ENCODE results near the gene ZDHHC7.

ZDHHC7 gene

GRCh38 chr16:84965428-84966415, 45.6 kb downstream of the ZDHHC7 start:
- Histone ChIP-seq H3K4me2 (ENCODE audit: low read length) (no peak overlapping the region), H3K27ac (ENCODE audit: low read depth, low read length) (no peak overlapping the region), H3K4me3 (ENCODE audit: low read length) (no peak overlapping the region), H3K27me3 (ENCODE audit: control insufficient read depth, low read length) (no peaks in the 10 kb centered on the region), H3K9me3 (ENCODE audit: control insufficient read depth, insufficient read depth, low read length) (peaks cover 6% of the 10 kb centered on the region; the same call in 1 of the 2 replicates), H4K20me1 (ENCODE audit: control insufficient read depth, insufficient read depth, low read depth, low read length) (no peaks in the 10 kb centered on the region), H3F3A (ENCODE audit: control insufficient read depth, insufficient read depth) (no peaks in the 10 kb centered on the region), H3K79me2 (ENCODE audit: control insufficient read depth, low read length) (no peaks in the 10 kb centered on the region), H3K36me3 (ENCODE audit: control insufficient read depth, low read length) (no peaks in the 10 kb centered on the region), H3K4me1 (ENCODE audit: control insufficient read depth, low read length) (no peaks in the 10 kb centered on the region), H3K9me2 (replicated peaks; ENCODE audit: control insufficient read depth, low read length) (no peaks in the 10 kb centered on the region)
- TF ChIP-seq EZH2phosphoT487 (IDR thresholded peaks at IDR 0.05; ENCODE audit: borderline replicate concordance, low read length) (no peak), CTCF (IDR thresholded peaks at IDR 0.05; ENCODE audit: low read depth, low read length, poor library complexity, severe bottlenecking) (no peak)

DNA sequence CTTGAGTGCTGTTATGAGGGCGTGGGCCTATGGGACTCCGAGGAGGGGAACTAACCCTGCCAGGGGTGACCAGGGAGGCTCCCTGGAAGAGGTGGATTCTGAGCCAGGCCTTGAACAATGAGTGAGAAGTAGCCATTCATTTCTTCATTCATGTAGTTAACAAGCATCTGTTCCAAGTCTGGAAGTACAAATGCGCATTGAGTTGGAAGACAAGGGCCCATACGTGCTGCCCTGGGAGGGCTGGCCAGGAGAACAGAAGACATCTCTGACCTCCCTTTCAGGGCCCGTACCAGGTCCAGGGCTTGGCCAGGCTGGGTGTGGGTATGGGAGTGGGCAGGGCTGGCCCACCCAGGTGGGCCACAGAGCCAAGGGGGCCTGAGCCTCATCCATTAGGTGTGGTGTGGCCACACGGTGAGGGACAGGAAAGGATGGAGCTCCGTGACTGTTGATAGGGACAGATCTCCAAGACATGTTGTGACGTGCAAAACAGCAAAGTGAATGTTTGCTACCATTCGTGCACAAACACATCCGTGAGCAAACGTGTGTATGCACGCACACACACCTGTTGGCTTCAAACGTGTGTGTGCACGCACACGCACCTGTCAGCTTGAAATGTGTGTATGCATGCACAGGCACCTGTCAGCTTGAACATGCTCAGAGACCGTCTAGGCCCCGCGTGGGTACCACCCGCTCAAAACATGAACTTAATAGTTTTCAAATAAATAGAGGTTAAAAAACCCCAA, 46.8 kb downstream of the ZDHHC7 start:
- H3F3A ChIP-seq (ENCODE audit: control insufficient read depth, insufficient read depth), result no peaks in the 10 kb centered on the region
- no peaks in the 10 kb centered on the region for H3K9me2 ChIP-seq (replicated peaks; ENCODE audit: control insufficient read depth, low read length)
- no peak overlapping the region for H3K4me3 ChIP-seq (ENCODE audit: low read length)
- no peaks in the 10 kb centered on the region for H3K79me2 ChIP-seq (ENCODE audit: control insufficient read depth, low read length)
- H3K27me3 ChIP-seq (ENCODE audit: control insufficient read depth, low read length), result no peaks in the 10 kb centered on the region
- H3K36me3 ChIP-seq (ENCODE audit: control insufficient read depth, low read length), result no peaks in the 10 kb centered on the region
- H3K4me1 ChIP-seq (ENCODE audit: control insufficient read depth, low read length), result no peaks in the 10 kb centered on the region
- no peak overlapping the region for H3K27ac ChIP-seq (ENCODE audit: low read depth, low read length)
- TF ChIP-seq CTCF (IDR thresholded peaks at IDR 0.05; ENCODE audit: low read depth, low read length, poor library complexity, severe bottlenecking) (no peak), EZH2phosphoT487 (IDR thresholded peaks at IDR 0.05; ENCODE audit: borderline replicate concordance, low read length) (no peak)
- H4K20me1 ChIP-seq (ENCODE audit: control insufficient read depth, insufficient read depth, low read depth, low read length), result no peaks in the 10 kb centered on the region
- peaks cover 6% of the 10 kb centered on the region; the same call in 1 of the 2 replicates for H3K9me3 ChIP-seq (ENCODE audit: control insufficient read depth, insufficient read depth, low read length)
- no peak overlapping the region for H3K4me2 ChIP-seq (ENCODE audit: low read length)

GRCh38 chr16:84963066-84963465, 48.3 kb downstream of the ZDHHC7 start:
- Histone ChIP-seq H4K20me1 (ENCODE audit: control insufficient read depth, insufficient read depth, low read depth, low read length) (no peaks in the 10 kb centered on the region), H3F3A (ENCODE audit: control insufficient read depth, insufficient read depth) (no peaks in the 10 kb centered on the region), H3K4me3 (ENCODE audit: low read length) (no peak overlapping the region), H3K27me3 (ENCODE audit: control insufficient read depth, low read length) (no peaks in the 10 kb centered on the region), H3K4me2 (ENCODE audit: low read length) (no peak overlapping the region), H3K27ac (ENCODE audit: low read depth, low read length) (no peak overlapping the region), H3K36me3 (ENCODE audit: control insufficient read depth, low read length) (no peaks in the 10 kb centered on the region), H3K79me2 (ENCODE audit: control insufficient read depth, low read length) (no peaks in the 10 kb centered on the region), H3K4me1 (ENCODE audit: control insufficient read depth, low read length) (no peaks in the 10 kb centered on the region), H3K9me2 (replicated peaks; ENCODE audit: control insufficient read depth, low read length) (no peaks in the 10 kb centered on the region), H3K9me3 (ENCODE audit: control insufficient read depth, insufficient read depth, low read length) (peaks cover 6% of the 10 kb centered on the region; the same call in 1 of the 2 replicates)
- no peak for TF ChIP-seq EZH2phosphoT487 (IDR thresholded peaks at IDR 0.05; ENCODE audit: borderline replicate concordance, low read length)
- no peak for TF ChIP-seq CTCF (IDR thresholded peaks at IDR 0.05; ENCODE audit: low read depth, low read length, poor library complexity, severe bottlenecking)

All from DOHH2 (cell line).